NB4 (cell line): ENCODE results near the gene SCN8A.

Experiments
- DNase-seq: peaks from one replicate; pipeline ENCODE4 v3.0.0; 2010; ENCODE audit warnings: low read depth
- H3K4me3 ChIP-seq: one replicate; pipeline ENCODE4 v1.5.1; 2011; ENCODE audit warnings: mild to moderate bottlenecking, low read depth, low read length, moderate library complexity
- CTCF ChIP-seq: IDR thresholded peaks from one replicate; pipeline ENCODE4 v1.5.1; 2012; ENCODE audit warnings: low read depth, low read length
- MYC ChIP-seq: IDR thresholded peaks from 2 replicates; pipeline ENCODE4 v1.6.1; 2011; ENCODE audit warnings: low read depth, low read length
- POLR2A ChIP-seq: IDR thresholded peaks from 2 replicates; pipeline ENCODE4 v1.6.1; 2011; ENCODE audit warnings: mild to moderate bottlenecking; ENCODE audit not compliant: insufficient read length; ENCODE audit errors: extremely low read depth
- TF ChIP-seq, protein P1 (sequence below): IDR thresholded peaks from 2 replicates; pipeline ENCODE4 v1.6.1; 2011; ENCODE audit warnings: low read depth, low read length

The SCN8A gene

GRCh38 chr12:51837286-51837685, 246.3 kb downstream of the SCN8A start:
- H3K4me3 ChIP-seq, result no peak overlapping the region
- no peak for DNase-seq
- TF ChIP-seq, protein P1, sequence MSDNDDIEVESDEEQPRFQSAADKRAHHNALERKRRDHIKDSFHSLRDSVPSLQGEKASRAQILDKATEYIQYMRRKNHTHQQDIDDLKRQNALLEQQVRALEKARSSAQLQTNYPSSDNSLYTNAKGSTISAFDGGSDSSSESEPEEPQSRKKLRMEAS, result no peak
- TF ChIP-seq MYC, result no peak
- no peak for TF ChIP-seq POLR2A
- no peak for TF ChIP-seq CTCF

GRCh38 chr12:51838036-51838435, 247.0 kb downstream of the SCN8A start:
- no peak for DNase-seq
- H3K4me3 ChIP-seq, result no peak overlapping the region
- no peak for TF ChIP-seq MYC
- TF ChIP-seq CTCF, result no peak
- TF ChIP-seq POLR2A, result no peak
- TF ChIP-seq, protein P1, result no peak

GRCh38 chr12:51838762-51839161, 247.7 kb downstream of the SCN8A start:
- no peak overlapping the region for H3K4me3 ChIP-seq
- TF ChIP-seq POLR2A (no peak), CTCF (no peak), MYC (no peak)
- TF ChIP-seq, protein P1, result no peak
- no peak for DNase-seq

DNA sequence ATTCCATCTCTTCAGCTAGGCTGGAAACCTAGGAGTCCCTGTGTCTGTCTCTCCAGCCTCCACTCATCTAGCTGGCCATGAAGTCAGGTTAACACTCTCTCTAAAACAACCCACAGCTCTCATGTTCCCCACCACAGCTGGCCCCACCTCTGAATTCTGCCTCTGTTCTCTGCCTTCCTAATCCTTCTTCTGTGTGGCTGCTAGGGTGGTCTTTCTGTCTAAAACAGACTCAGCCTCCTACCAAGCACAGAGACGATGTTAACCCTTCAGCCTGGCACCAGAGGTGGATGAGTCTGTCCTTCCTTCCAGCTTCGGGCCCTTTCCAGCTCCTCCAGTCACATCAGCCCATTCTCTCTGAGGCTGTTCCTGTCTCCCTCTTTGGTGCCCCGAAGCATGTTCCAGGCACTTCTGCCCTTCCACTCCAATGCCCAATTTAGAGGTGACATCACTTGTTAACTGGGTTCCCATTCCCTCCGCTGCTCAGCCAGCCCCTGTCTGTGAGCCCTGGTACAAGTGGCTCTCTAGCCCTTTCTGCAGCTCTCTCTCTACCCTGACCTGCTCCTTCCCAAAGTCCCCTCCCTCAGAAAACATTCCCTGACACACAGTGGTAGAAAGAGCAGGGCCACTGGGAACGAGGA, 248.4 kb downstream of the SCN8A start:
- TF ChIP-seq, protein P1, result no peak
- TF ChIP-seq MYC (no peak), POLR2A (no peak), CTCF (no peak)
- DNase-seq, result no peak
- H3K4me3 ChIP-seq, result no peak overlapping the region

DNA sequence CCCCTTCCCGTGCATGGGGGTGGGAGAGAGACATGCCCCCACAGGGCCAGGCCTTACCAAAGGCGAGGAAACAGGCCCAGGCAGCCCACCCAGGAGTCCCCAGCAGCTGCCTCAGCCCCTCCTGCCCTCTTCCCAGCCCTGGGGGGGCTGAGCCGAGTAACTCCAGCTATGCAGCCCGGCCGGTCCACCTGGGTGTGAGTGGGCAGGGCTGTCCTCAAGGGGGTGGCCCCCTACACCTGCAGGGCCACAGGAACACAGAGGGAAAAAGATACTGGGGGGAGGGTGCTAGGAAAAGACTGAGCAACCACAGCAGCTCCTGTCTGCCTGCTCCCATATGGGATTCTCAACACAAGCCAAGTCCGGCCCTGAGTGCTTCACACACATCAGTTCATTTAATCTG, 249.9 kb downstream of the SCN8A start:
- TF ChIP-seq MYC, result no peak
- TF ChIP-seq CTCF, result no peak
- TF ChIP-seq, protein P1, result no peak
- TF ChIP-seq POLR2A, result no peak
- no peak for DNase-seq
- H3K4me3 ChIP-seq, result no peak overlapping the region

DNA sequence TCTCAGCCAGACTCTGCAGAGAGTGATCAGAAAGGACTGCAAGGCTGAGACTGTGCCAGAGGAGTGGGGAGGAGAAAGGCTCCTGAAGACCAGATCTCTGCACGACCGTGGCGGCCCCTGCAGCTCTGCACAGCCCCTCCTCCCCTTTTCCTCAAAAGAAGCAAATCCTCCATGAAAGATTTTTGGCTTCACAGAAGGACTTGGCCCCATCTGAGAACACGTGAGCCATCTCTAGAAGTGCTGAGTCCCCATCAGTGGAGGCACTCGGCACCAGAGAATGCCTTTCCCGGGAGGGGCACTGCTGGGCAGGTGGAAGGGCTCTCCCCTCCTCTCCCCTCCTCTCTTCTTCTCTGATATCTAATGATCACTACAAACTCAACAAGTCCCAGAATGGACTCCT, 250.7 kb downstream of the SCN8A start:
- DNase-seq, result no peak
- TF ChIP-seq, protein P1, result no peak
- TF ChIP-seq POLR2A (no peak), CTCF (no peak), MYC (no peak)
- no peak overlapping the region for H3K4me3 ChIP-seq
